Measurements from ENCODE around the gene ZC3H18.
A peak's percentile ranks its signal among the peaks of the same experiment; 100 is the strongest.

The ZC3H18 gene

GRCh38 chr16:88619859-88620815 lies 49.9 kb downstream of the ZC3H18 start:
- DNase-seq (ENCODE audit: low read depth in 1 of 2, low spot score in 1 of 2): peak in 1 of 2 donors; percentile 30

- DNase-seq (ENCODE audit: low read depth in 1 of 2, low spot score in 1 of 2): no peak
These were observed 51.9 kb downstream of the ZC3H18 start for GRCh38 chr16:88622125-88622524.

GRCh38 chr16:88622866-88623265 lies 52.7 kb downstream of the ZC3H18 start:
- DNase-seq (ENCODE audit: low read depth in 1 of 2, low spot score in 1 of 2): no peak

- DNase-seq (ENCODE audit: low read depth in 1 of 2, low spot score in 1 of 2): no peak
These were observed 53.7 kb downstream of the ZC3H18 start for GRCh38 chr16:88623858-88624257.

GRCh38 chr16:88624481-88624880 lies 54.3 kb downstream of the ZC3H18 start:
- no peak for DNase-seq (ENCODE audit: low read depth in 1 of 2, low spot score in 1 of 2)

- DNase-seq (ENCODE audit: low read depth in 1 of 2, low spot score in 1 of 2): no peak
These were observed 54.9 kb downstream of the ZC3H18 start for GRCh38 chr16:88624977-88625576.

- no peak for DNase-seq (ENCODE audit: low read depth in 1 of 2, low spot score in 1 of 2)
These were observed 56.4 kb downstream of the ZC3H18 start for GRCh38 chr16:88626646-88627045.

- no peak for DNase-seq (ENCODE audit: low read depth in 1 of 2, low spot score in 1 of 2)
These were observed 57.6 kb downstream of the ZC3H18 start for GRCh38 chr16:88627531-88628411.

- DNase-seq (ENCODE audit: low read depth in 1 of 2, low spot score in 1 of 2): no peak
These were observed 58.3 kb downstream of the ZC3H18 start for GRCh38 chr16:88628512-88628974.

- DNase-seq (ENCODE audit: low read depth in 1 of 2, low spot score in 1 of 2): no peak
These were observed 59.6 kb downstream of the ZC3H18 start for GRCh38 chr16:88629835-88630234.

GRCh38 chr16:88630433-88630832 lies 60.2 kb downstream of the ZC3H18 start:
- no peak for DNase-seq (ENCODE audit: low read depth in 1 of 2, low spot score in 1 of 2)

- no peak for DNase-seq (ENCODE audit: low read depth in 1 of 2, low spot score in 1 of 2)
These were observed 60.7 kb downstream of the ZC3H18 start for GRCh38 chr16:88630941-88631340.

- DNase-seq (ENCODE audit: low read depth in 1 of 2, low spot score in 1 of 2): no peak
These were observed 61.2 kb downstream of the ZC3H18 start for GRCh38 chr16:88631384-88631783.

GRCh38 chr16:88631920-88632586 lies 61.9 kb downstream of the ZC3H18 start:
- no peak for DNase-seq (ENCODE audit: low read depth in 1 of 2, low spot score in 1 of 2)

- DNase-seq (ENCODE audit: low read depth in 1 of 2, low spot score in 1 of 2): no peak
These were observed 62.4 kb downstream of the ZC3H18 start for GRCh38 chr16:88632587-88632930.

- no peak for DNase-seq (ENCODE audit: low read depth in 1 of 2, low spot score in 1 of 2)
These were observed 63.5 kb downstream of the ZC3H18 start for GRCh38 chr16:88633684-88634140.

- no peak for DNase-seq (ENCODE audit: low read depth in 1 of 2, low spot score in 1 of 2)
These were observed 64.2 kb downstream of the ZC3H18 start for GRCh38 chr16:88634141-88634993.

- no peak for DNase-seq (ENCODE audit: low read depth in 1 of 2, low spot score in 1 of 2)
These were observed 64.9 kb downstream of the ZC3H18 start for GRCh38 chr16:88634994-88635670.

- no peak for DNase-seq (ENCODE audit: low read depth in 1 of 2, low spot score in 1 of 2)
These were observed 65.6 kb downstream of the ZC3H18 start for GRCh38 chr16:88635671-88636319.
